ENCODE data around the gene SSBP3. TPM values are rescaled to one million over a fixed set of nuclear protein-coding genes. Genes with fewer than 3 reads are reported as not detected.

Gene SSBP3
- total RNA-seq, 1 experiment from 2014 or later, result 42.1 TPM

GRCh38 chr1:54199151-54199764, 206.9 kb downstream of the SSBP3 start:
- Mint-ChIP-seq H3K4me1 (ENCODE audit: low read depth, unreplicated experiment) (peaks cover 8% of the 10 kb centered on the region), H3K4me3 (ENCODE audit: unreplicated experiment) (peak overlapping the region; percentile 90), H3K27me3 (ENCODE audit: insufficient read depth, unreplicated experiment) (no peaks in the 10 kb centered on the region), H3K36me3 (ENCODE audit: insufficient read depth, unreplicated experiment) (no peaks in the 10 kb centered on the region), H3K9me3 (ENCODE audit: unreplicated experiment) (no peaks in the 10 kb centered on the region), H3K27ac (ENCODE audit: unreplicated experiment) (peak overlapping the region; percentile 80)
- no peak for DNase-seq
- TF ChIP-seq CTCF (IDR thresholded peaks at IDR 0.05; ENCODE audit: insufficient read depth in 1 of 2, low read depth in 1 of 2, low read length in 1 of 2, severe bottlenecking in 1 of 2, unreplicated experiment in 1 of 2), result no peak
- ChIA-PET CTCF (interaction anchor here (0.8 to 1.4 kb wide), 3 partner anchors 78 to 601 kb away, joined by 3 to 8 read pairs (median 3); no protein-coding TSS in a partner anchor), POLR2A (interaction anchor here (0.6 to 1.0 kb wide), 3 partner anchors 62 to 300 kb away, joined by 3 to 6 read pairs (median 4); no protein-coding TSS in a partner anchor)
- intact Hi-C loops (cut with micrococcal nuclease; ENCODE audit: unreplicated experiment), result no loop called here
- Histone ChIP-seq H3K27me3 (replicated peaks; ENCODE audit: control insufficient read depth, insufficient read depth, low read length) (no peaks in the 10 kb centered on the region), H3K36me3 (ENCODE audit: control insufficient read depth, insufficient read depth, low read length) (no peaks in the 10 kb centered on the region), H3K4me1 (0 out of 2 replicates have a peak, but pooled peaks cover 3% of the 10 kb centered on the region), H3K9me3 (no peaks in the 10 kb centered on the region), H3K4me3 (ENCODE audit: low read depth, low read length) (peak overlapping the region; percentile 51)
- BruUV-seq (replicated peaks), result TSS peak; percentile 81

- intact Hi-C loops (cut with micrococcal nuclease; ENCODE audit: unreplicated experiment), result no loop called here
Measured at GRCh38 chr1:54193453-54193852, 212.7 kb downstream of the SSBP3 start.

DNA sequence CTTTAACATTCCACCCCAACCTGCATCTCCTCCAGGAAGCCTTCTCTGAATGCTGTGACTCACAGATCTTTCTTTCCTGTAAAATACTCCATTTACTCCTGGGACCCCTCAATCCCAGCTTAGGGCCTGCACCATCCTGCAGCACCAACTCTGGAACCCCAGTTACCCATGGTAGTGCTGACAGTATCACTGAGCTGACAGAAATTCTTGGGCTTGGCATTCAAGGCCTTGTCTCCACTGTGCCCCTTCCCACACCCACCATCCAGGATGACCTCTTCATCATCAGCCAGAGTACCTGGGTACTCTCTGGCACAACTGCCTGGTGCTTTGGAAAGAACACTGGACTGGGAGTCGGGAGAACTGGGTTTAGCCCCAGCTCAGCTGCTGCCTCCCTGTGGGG, 214.7 kb downstream of the SSBP3 start:
- no peak overlapping the region for H3K4me3 ChIP-seq (ENCODE audit: low read depth, low read length)
- no peak overlapping the region for H3K4me3 Mint-ChIP-seq (ENCODE audit: unreplicated experiment)
- BruUV-seq (replicated peaks), result no TSS peak
- no peaks in the 10 kb centered on the region for H3K4me1 Mint-ChIP-seq (ENCODE audit: low read depth, unreplicated experiment)
- no peaks in the 10 kb centered on the region for H3K36me3 ChIP-seq (ENCODE audit: control insufficient read depth, insufficient read depth, low read length)
- no peak for DNase-seq
- no peak for TF ChIP-seq CTCF (IDR thresholded peaks at IDR 0.05; ENCODE audit: insufficient read depth in 1 of 2, low read depth in 1 of 2, low read length in 1 of 2, severe bottlenecking in 1 of 2, unreplicated experiment in 1 of 2)
- no peaks in the 10 kb centered on the region for H3K27me3 Mint-ChIP-seq (ENCODE audit: insufficient read depth, unreplicated experiment)
- intact Hi-C loops (cut with micrococcal nuclease; ENCODE audit: unreplicated experiment), result no loop called here
- no peaks in the 10 kb centered on the region for H3K4me1 ChIP-seq
- no peaks in the 10 kb centered on the region for H3K9me3 ChIP-seq
- H3K27me3 ChIP-seq (replicated peaks; ENCODE audit: control insufficient read depth, insufficient read depth, low read length), result no peaks in the 10 kb centered on the region
- ChIA-PET CTCF (interaction anchor here (0.6 kb wide), 1 partner anchor 63 kb away, joined by 5 read pairs; no protein-coding TSS in a partner anchor), POLR2A (no interaction called here)
- no peak overlapping the region for H3K27ac Mint-ChIP-seq (ENCODE audit: unreplicated experiment)
- no peaks in the 10 kb centered on the region for H3K9me3 Mint-ChIP-seq (ENCODE audit: unreplicated experiment)
- H3K36me3 Mint-ChIP-seq (ENCODE audit: insufficient read depth, unreplicated experiment), result no peaks in the 10 kb centered on the region

More at GRCh38 chr1:54193453-54193852, 212.7 kb downstream of the SSBP3 start:
- Mint-ChIP-seq H3K4me1 (ENCODE audit: low read depth, unreplicated experiment) (no peaks in the 10 kb centered on the region), H3K27me3 (ENCODE audit: insufficient read depth, unreplicated experiment) (no peaks in the 10 kb centered on the region), H3K27ac (ENCODE audit: unreplicated experiment) (no peak overlapping the region), H3K4me3 (ENCODE audit: unreplicated experiment) (no peak overlapping the region), H3K9me3 (ENCODE audit: unreplicated experiment) (no peaks in the 10 kb centered on the region), H3K36me3 (ENCODE audit: insufficient read depth, unreplicated experiment) (no peaks in the 10 kb centered on the region)
- POLR2A ChIA-PET, result no interaction called here
- CTCF ChIA-PET, result no interaction called here
- BruUV-seq (replicated peaks), result no TSS peak
- Histone ChIP-seq H3K9me3 (no peaks in the 10 kb centered on the region), H3K27me3 (replicated peaks; ENCODE audit: control insufficient read depth, insufficient read depth, low read length) (no peaks in the 10 kb centered on the region), H3K36me3 (ENCODE audit: control insufficient read depth, insufficient read depth, low read length) (no peaks in the 10 kb centered on the region), H3K4me1 (no peaks in the 10 kb centered on the region), H3K4me3 (ENCODE audit: low read depth, low read length) (no peak overlapping the region)
- TF ChIP-seq CTCF (IDR thresholded peaks at IDR 0.05; ENCODE audit: insufficient read depth in 1 of 2, low read depth in 1 of 2, low read length in 1 of 2, severe bottlenecking in 1 of 2, unreplicated experiment in 1 of 2), result no peak
- DNase-seq, result no peak
